Heart right ventricle (tissue), 16 donors: Measurements from ENCODE around the gene ZC3H12D. TPM values are rescaled to one million over a fixed set of nuclear protein-coding genes. Genes with fewer than 3 reads are reported as not detected.
"Not testable (repeated sequence)": the region's sequence is repeated elsewhere in the genome, so short reads cannot be mapped to it uniquely, and the experiment has no call there.

ENCODE experiments used
- ATAC-seq, 8 donors: fragments of 200-7000 bp; cut with Tn5 transposase; one replicate each; pipeline ENCODE4 v1.9.1; 2020; ENCODE audit warnings: mild to moderate bottlenecking in 8 of 8, moderate library complexity in 8 of 8, moderate number of reproducible peaks in 1 of 8
- DNase-seq, 2 donors: peaks; one replicate each; pipeline ENCODE4 v3.0.0-alpha.2; 2020
- H3K27ac ChIP-seq, 10 donors: fragments of 200-600 bp; sonication (generic) in 2 of 10; one replicate each; pipeline versions ENCODE4 v1.5.0 to v1.8.0; 2020 to 2022; ENCODE audit warnings: mild to moderate bottlenecking in 3 of 10
- H3K27me3 ChIP-seq, 7 donors: fragments of 200-600 bp; one replicate each; pipeline ENCODE4 v1.8.0; 2021 to 2022; ENCODE audit warnings: mild to moderate bottlenecking in 2 of 7
- H3K36me3 ChIP-seq, 9 donors: fragments of 200-600 bp; sonication (generic) in 1 of 9; one replicate each; pipeline versions ENCODE4 v1.5.0 to v1.8.0; 2020 to 2022; ENCODE audit warnings: mild to moderate bottlenecking in 2 of 9
- H3K4me1 ChIP-seq, 9 donors: fragments of 200-600 bp; sonication (generic) in 1 of 9; one replicate each; pipeline versions ENCODE4 v1.5.0 to v1.8.0; 2020 to 2022; ENCODE audit warnings: mild to moderate bottlenecking in 4 of 9
- H3K4me3 ChIP-seq, 10 donors: fragments of 200-600 bp; sonication (generic) in 2 of 10; one replicate each; pipeline versions ENCODE4 v1.5.0 to v1.8.0; 2020 to 2022; ENCODE audit warnings: mild to moderate bottlenecking in 7 of 10, moderate library complexity in 2 of 10
- H3K9me3 ChIP-seq, 11 donors: fragments of 200-600 bp in 10 of 11; sonication (generic) in 2 of 11; one replicate each; pipeline versions ENCODE4 v1.5.0 to v1.8.0; 2013 to 2022; ENCODE audit warnings: mild to moderate bottlenecking in 2 of 11, control low read depth in 1 of 11, moderate library complexity in 1 of 11
- WGBS, 2 donors: extraction: QIAGEN DNeasy Blood & Tissue Kit; methylation state at CpG; one replicate each; pipeline ENCODE4 v1.1.7; 2013; ENCODE audit warnings: inconsistent platforms in 1 of 2; 5-methylcytosine and 5-hydroxymethylcytosine counted together
- intact Hi-C, 10 donors: fragments of 100-400 bp; cut with DNase I; formaldehyde crosslinking; loops; one replicate each; pipeline versions ENCODE4 v1.11.1 to v1.14.2; 2022
- polyA plus RNA-seq, 2 donors: library from polyadenylated mRNA; stranded (reverse); fragments of 200-250 nt; gene quantifications; one replicate each; pipeline ENCODE4 v1.2.3, GENCODE V29; 2013
- total RNA-seq, 10 donors: library from RNA; stranded (reverse); fragmentation: NEBNext Ultra II Directional in 3 of 10; extraction: Animal tissue kit (Norgen Biotek cat#: 25700) in 3 of 10; gene quantifications; one replicate each; pipeline versions ENCODE4 v1.2.1 to v1.2.4, GENCODE V29; 2021 to 2023
- TF ChIP-seq, protein P1 (sequence below), 9 donors: fragments of 200-600 bp; sonication (generic) in 2 of 9; IDR thresholded peaks; one replicate each; pipeline versions ENCODE4 v1.5.0 to v1.8.0; 2021 to 2022; ENCODE audit warnings: antibody characterized with exemption in 9 of 9, mild to moderate bottlenecking in 5 of 9, moderate library complexity in 1 of 9
- donor health status: Arrhythmogenic right ventricular cardiomyopathy.
- donor health status: ischemic (EF 13 %, LVEDD 7.1; RV severe dilation, severe dysfunction).
- donor health status: healthy with polysubstance abuse.
- donor health status: DM: no; HTN: yes; CAD: no.
- donor health status: DM: no; HTN: no; CAD: no.
- donor health status: ischemic (EF 25% LVEDD 6.9; RV normal size, moderate dysfunction).
- donor health status: ischemic (EF 25% LVEDD 5.7; RV mildly dilated, moderate dysfunction).
- donor health status: healthy.
- donor health status: DM: yes; HTN: yes; CAD: no.
- donor health status: Ischemic cardiomyopathy.
- donor health status: ischemic (EF 35%, LVEDD 5.7; RV mildly dilated, moderate dysfunction).
- donor health status: nonischemic (EF 11% LVEDD 7.7; RV severe dilation, severe dysfunction).
- donor health status: DM: yes; HTN: yes; CAD: no.
- donor health status: PGD.
- donor health status: ischemic (EF 29% LVEDD 5.4; RV normal size, mild dysfunction).
- donor health status: nonischemic (EF 23%, LVEDD 6.1; RV moderate dilation, normal function).

Gene ZC3H12D
- total and polyA plus RNA-seq, 12 donors = 0.14 to 1.2 (median 0.31) TPM

DNA sequence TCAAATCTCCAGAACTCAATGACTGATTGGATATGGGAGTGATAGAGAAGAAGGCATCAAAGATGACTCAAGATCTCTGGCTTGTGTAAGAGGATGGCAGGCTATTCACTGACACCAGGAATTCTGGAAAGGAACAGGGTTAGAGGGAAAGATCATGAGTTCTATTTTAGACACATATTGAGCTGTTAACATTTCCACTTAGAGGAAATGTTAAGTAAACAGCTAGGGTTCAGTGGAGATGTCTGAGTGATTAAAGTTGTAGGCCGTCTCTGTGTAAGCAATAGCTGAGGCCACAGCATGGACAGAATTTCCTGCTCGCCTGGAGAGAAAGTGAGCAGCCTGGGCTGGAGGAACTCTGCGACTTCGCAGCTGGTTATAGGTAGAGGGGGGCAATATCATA, 21.0 kb downstream of the ZC3H12D start:
- 73 to 76% methylated on average over 4 of the region's 4 CpGs for WGBS, 2 donors
- H3K27ac ChIP-seq = no peak overlapping the region
- peaks cover 0 to 14% (median 0%) of the 10 kb centered on the region in 9 donors for H3K36me3 ChIP-seq
- ATAC-seq (peak in 2 of 8 donors; percentile 21 to 24), DNase-seq (no peak)
- H3K4me3 ChIP-seq = no peak overlapping the region
- H3K4me1 ChIP-seq = peaks cover 0 to 18% (median 0%) of the 10 kb centered on the region in 9 donors
- intact Hi-C loops = loop anchor here in 1 of 10 donors (5.0 kb wide), 1 partner anchor 34 kb away; no protein-coding TSS in a partner anchor
- H3K27me3 ChIP-seq = peaks cover 0 to 42% (median 32%) of the 10 kb centered on the region in 7 donors
- TF ChIP-seq, protein P1, sequence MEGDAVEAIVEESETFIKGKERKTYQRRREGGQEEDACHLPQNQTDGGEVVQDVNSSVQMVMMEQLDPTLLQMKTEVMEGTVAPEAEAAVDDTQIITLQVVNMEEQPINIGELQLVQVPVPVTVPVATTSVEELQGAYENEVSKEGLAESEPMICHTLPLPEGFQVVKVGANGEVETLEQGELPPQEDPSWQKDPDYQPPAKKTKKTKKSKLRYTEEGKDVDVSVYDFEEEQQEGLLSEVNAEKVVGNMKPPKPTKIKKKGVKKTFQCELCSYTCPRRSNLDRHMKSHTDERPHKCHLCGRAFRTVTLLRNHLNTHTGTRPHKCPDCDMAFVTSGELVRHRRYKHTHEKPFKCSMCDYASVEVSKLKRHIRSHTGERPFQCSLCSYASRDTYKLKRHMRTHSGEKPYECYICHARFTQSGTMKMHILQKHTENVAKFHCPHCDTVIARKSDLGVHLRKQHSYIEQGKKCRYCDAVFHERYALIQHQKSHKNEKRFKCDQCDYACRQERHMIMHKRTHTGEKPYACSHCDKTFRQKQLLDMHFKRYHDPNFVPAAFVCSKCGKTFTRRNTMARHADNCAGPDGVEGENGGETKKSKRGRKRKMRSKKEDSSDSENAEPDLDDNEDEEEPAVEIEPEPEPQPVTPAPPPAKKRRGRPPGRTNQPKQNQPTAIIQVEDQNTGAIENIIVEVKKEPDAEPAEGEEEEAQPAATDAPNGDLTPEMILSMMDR (IDR thresholded peaks at IDR 0.05) = no peak
- no peaks in the 10 kb centered on the region for H3K9me3 ChIP-seq

DNA sequence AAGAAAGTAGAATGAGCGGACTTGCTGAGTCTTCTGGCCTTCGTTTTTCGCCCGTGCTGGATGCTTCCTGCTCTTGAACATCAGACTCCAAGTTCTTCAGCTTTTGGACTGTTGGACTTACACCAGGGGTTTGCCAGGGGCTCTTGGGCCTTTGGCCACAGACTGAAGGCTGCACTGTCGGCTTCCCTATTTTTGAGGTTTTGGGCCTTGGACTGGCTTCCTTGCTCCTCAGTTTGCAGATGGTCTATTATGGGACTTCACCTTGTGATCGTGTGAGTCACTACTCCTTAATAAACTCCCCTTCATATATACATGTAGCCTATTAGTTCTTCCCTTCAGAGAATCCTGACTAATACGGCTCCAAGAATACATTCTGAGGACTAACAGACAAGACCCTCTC, 22.1 kb downstream of the ZC3H12D start:
- peaks cover 0 to 37% (median 32%) of the 10 kb centered on the region in 7 donors for H3K27me3 ChIP-seq
- intact Hi-C loops = loop anchor here in 1 of 10 donors (5.0 kb wide), 1 partner anchor 35 kb away; no protein-coding TSS in a partner anchor
- not testable (repeated sequence) for DNase-seq, H3K4me3 ChIP-seq, ATAC-seq, H3K9me3 ChIP-seq
- 94 to 96% methylated on average over 7 of the region's 7 CpGs for WGBS, 2 donors
- H3K4me1 ChIP-seq = peaks cover 0 to 24% (median 6%) of the 10 kb centered on the region in 9 donors
- peaks cover 0 to 21% (median 0%) of the 10 kb centered on the region in 9 donors for H3K36me3 ChIP-seq
- H3K27ac ChIP-seq = peak overlapping the region in 1 of 10 donors; percentile 16

DNA sequence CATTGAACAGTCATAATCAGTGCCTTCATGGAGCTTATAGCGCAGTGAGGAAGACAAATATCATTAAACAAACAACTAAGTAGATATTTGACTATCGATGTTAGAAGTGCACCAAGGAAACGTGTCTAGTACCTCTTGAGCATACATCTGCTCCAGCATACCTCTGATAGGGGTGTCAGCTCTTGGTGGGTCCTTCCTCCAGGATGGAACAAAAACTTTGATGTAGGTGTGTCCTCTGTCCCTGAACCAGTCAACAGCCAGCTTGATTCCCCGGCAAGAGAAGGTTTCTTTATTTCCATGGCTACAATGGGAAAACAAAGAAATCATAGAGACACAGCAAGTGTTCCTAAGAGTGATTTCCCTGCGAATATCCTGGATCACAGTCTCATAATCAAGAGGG, 23.1 kb downstream of the ZC3H12D start:
- Histone ChIP-seq H3K36me3 (peaks cover 0 to 24% (median 0%) of the 10 kb centered on the region in 9 donors), H3K27me3 (peaks cover 0 to 37% (median 26%) of the 10 kb centered on the region in 7 donors), H3K4me3 (no peak overlapping the region), H3K27ac (no peak overlapping the region), H3K4me1 (peaks cover 0 to 31% (median 15%) of the 10 kb centered on the region in 9 donors), H3K9me3 (no peaks in the 10 kb centered on the region)
- intact Hi-C loops = loop anchor here in 1 of 10 donors (5.0 kb wide), 1 partner anchor 36 kb away; no protein-coding TSS in a partner anchor
- TF ChIP-seq, protein P1 (IDR thresholded peaks at IDR 0.05) = no peak
- 77 to 92% methylated on average over 5 of the region's 5 CpGs for WGBS, 2 donors
- ATAC-seq (no peak), DNase-seq (no peak)

DNA sequence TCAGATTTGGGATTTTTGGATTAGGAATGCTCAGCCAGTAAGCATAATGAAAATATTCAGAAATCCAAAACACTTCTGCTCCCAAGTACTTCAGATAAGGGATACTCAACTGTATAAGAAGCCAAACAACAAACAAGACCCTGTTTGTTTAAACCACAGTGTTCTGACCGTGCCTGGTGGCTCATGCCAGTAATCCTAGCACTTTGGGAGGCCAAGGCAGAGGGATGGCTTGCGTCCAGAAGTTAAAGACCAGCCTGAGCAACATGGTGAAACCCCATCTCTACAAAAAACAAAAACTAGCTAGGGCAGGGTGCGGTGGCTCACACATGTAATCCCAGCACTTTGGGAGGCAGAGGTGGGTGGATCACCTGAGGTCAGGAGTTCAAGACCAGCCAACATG, 24.6 kb downstream of the ZC3H12D start:
- 79 to 80% methylated on average over 3 of the region's 3 CpGs for WGBS, 2 donors
- H3K4me1 ChIP-seq = peaks cover 4 to 30% (median 22%) of the 10 kb centered on the region in 9 donors
- DNase-seq = not testable (repeated sequence)

DNA sequence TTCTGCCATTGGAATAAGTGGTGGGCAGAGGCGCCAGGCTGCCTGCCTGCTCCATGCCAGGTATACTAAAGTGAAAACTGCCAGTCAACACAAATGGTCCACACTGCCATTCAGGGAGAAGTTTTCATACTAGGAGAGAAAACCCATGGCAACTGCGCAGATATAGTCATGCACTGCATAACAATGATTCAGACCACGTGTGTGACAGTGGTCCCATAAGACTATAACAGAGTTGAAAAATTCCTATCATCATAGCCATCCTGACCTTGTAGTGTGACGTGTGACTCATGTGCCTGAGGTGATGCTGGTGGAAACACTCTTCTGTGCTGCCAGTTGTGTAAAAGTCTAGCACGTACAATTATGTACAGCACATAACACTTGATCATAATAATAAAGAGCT, 25.1 kb downstream of the ZC3H12D start:
- WGBS, 2 donors = 70 to 81% methylated on average over 5 of the region's 5 CpGs
- DNase-seq (no peak), ATAC-seq (no peak)
- intact Hi-C loops = loop anchor here in 1 of 10 donors (5.0 kb wide), 1 partner anchor 38 kb away; no protein-coding TSS in a partner anchor
- H3K27me3 ChIP-seq = peaks cover 0 to 31% (median 19%) of the 10 kb centered on the region in 7 donors
- H3K4me3 ChIP-seq = no peak overlapping the region
- TF ChIP-seq, protein P1 (IDR thresholded peaks at IDR 0.05) = no peak
- no peaks in the 10 kb centered on the region for H3K9me3 ChIP-seq
- H3K36me3 ChIP-seq = peaks cover 0 to 29% (median 0%) of the 10 kb centered on the region in 9 donors
- H3K4me1 ChIP-seq = peaks cover 8 to 34% (median 27%) of the 10 kb centered on the region in 9 donors
- H3K27ac ChIP-seq = no peak overlapping the region

More for the DNA sequence above, 24.6 kb downstream of the ZC3H12D start:
- H3K27ac ChIP-seq, H3K9me3 ChIP-seq, H3K4me3 ChIP-seq, ATAC-seq: not testable (repeated sequence)
- Histone ChIP-seq H3K36me3 (peaks cover 0 to 29% (median 0%) of the 10 kb centered on the region in 9 donors), H3K27me3 (peaks cover 0 to 32% (median 19%) of the 10 kb centered on the region in 7 donors)
- intact Hi-C loops = loop anchor here in 1 of 10 donors (5.0 kb wide), 1 partner anchor 37 kb away; no protein-coding TSS in a partner anchor
